Activated CD4-positive, alpha-beta T cell treated with anti-CD3 and anti-CD28 coated beads for 24 hours (primary cell): Measurements from ENCODE around the gene ZKSCAN4.

Experiments used
- DNase-seq, 2 donors: peaks; one replicate each; pipeline ENCODE4 v3.0.0-alpha.2; 2020; ENCODE audit warnings: low read depth in 2 of 2

ZKSCAN4 gene

GRCh38 chr6:28252009-28252975 lies at the start of gene ZKSCAN4:
Gene ZKSCAN4 (minus strand): TSS chr6:28252269. CDS start chr6:28251980, 289 bp downstream.
- peak; percentile 66 to 82 for DNase-seq

GRCh38 chr6:28296520-28297060 lies 44.5 kb upstream of the ZKSCAN4 start:
- DNase-seq: no peak

GRCh38 chr6:28295326-28295725 lies 43.3 kb upstream of the ZKSCAN4 start:
- DNase-seq: no peak

GRCh38 chr6:28291573-28291972 lies 39.5 kb upstream of the ZKSCAN4 start:
- no peak for DNase-seq

- DNase-seq: no peak
Observed at GRCh38 chr6:28282926-28283325, 30.9 kb upstream of the ZKSCAN4 start.

- peak in 1 of 2 donors; percentile 50 for DNase-seq
Observed at GRCh38 chr6:28281288-28282064, 29.4 kb upstream of the ZKSCAN4 start, which contains the start of gene PGBD1. Gene PGBD1 (plus strand): TSS chr6:28281572. CDS start chr6:28283814, 2,242 bp downstream.

- DNase-seq: no peak
Observed at GRCh38 chr6:28280595-28281287, 28.7 kb upstream of the ZKSCAN4 start.

GRCh38 chr6:28277746-28278145 lies 25.7 kb upstream of the ZKSCAN4 start:
- no peak for DNase-seq

- no peak for DNase-seq
Observed at GRCh38 chr6:28274888-28275287, 22.8 kb upstream of the ZKSCAN4 start.

- no peak for DNase-seq
Observed at GRCh38 chr6:28269492-28269891, 17.4 kb upstream of the ZKSCAN4 start.

GRCh38 chr6:28267695-28268059 lies 15.6 kb upstream of the ZKSCAN4 start:
- no peak for DNase-seq

- DNase-seq: peak; percentile 73 to 79
Observed at GRCh38 chr6:28266962-28267694, 15.1 kb upstream of the ZKSCAN4 start, which contains the start of gene ZSCAN26. Gene ZSCAN26 (plus strand): TSS chr6:28267143. CDS start chr6:28271920, 4,777 bp downstream.

- DNase-seq: no peak
Observed at GRCh38 chr6:28266563-28266961, 14.5 kb upstream of the ZKSCAN4 start.

- no peak for DNase-seq
Observed at GRCh38 chr6:28264834-28265401, 12.8 kb upstream of the ZKSCAN4 start.

- no peak for DNase-seq
Observed at GRCh38 chr6:28263922-28264321, 11.9 kb upstream of the ZKSCAN4 start.

- DNase-seq: peak; percentile 51 to 58
Observed at GRCh38 chr6:28258877-28259777, 7.1 kb upstream of the ZKSCAN4 start, which contains the start of gene NKAPL. Gene NKAPL (plus strand): TSS chr6:28259297. CDS start chr6:28259372, 75 bp downstream.

GRCh38 chr6:28257042-28257441 lies 5.0 kb upstream of the ZKSCAN4 start:
- DNase-seq: no peak

- no peak for DNase-seq
Observed at GRCh38 chr6:28254121-28254519, 2.1 kb upstream of the ZKSCAN4 start.

GRCh38 chr6:28251661-28252008 lies 434 bp downstream of the ZKSCAN4 start:
- DNase-seq: no peak
